WERI-Rb-1 (cell line): ENCODE results near the gene CCDC136.

Experiments
- DNase-seq: peaks from one replicate; pipeline ENCODE4 v3.0.0-alpha.2; 2020
- H3K27ac ChIP-seq: fragments of 250-450 bp; sonication (Bioruptor Pico); 2 replicates; pipeline ENCODE4 v1.5.1; 2020; ENCODE audit warnings: mild to moderate bottlenecking, moderate library complexity
- H3K27me3 ChIP-seq: fragments of 250-450 bp; sonication (Bioruptor Pico); 2 replicates; pipeline ENCODE4 v1.5.1; 2021; ENCODE audit warnings: mild to moderate bottlenecking, low read depth, moderate library complexity; ENCODE audit not compliant: insufficient read depth, severe bottlenecking
- H3K36me3 ChIP-seq: fragments of 250-450 bp; sonication (Bioruptor Pico); 2 replicates; pipeline ENCODE4 v1.5.1; 2020; ENCODE audit warnings: mild to moderate bottlenecking, moderate library complexity
- H3K4me3 ChIP-seq: 2 replicates; pipeline ENCODE4 v1.5.1; 2011; ENCODE audit warnings: low read depth, mild to moderate bottlenecking, control low read depth, low read length
- H3K9me3 ChIP-seq: fragments of 250-450 bp; sonication (Bioruptor Pico); 2 replicates; pipeline ENCODE4 v1.5.1; 2021; ENCODE audit warnings: mild to moderate bottlenecking, moderate library complexity; ENCODE audit not compliant: severe bottlenecking
- CTCF ChIP-seq: IDR thresholded peaks from 2 replicates; pipeline ENCODE4 v1.5.1; 2011; ENCODE audit warnings: low read depth, mild to moderate bottlenecking, control low read depth, inconsistent platforms, low read length

CCDC136 gene

GRCh38 chr7:128758553-128758952 lies 33.2 kb upstream of the CCDC136 start:
- no peak for DNase-seq
- Histone ChIP-seq H3K4me3 (no peak overlapping the region), H3K36me3 (peaks cover 68% of the 10 kb centered on the region), H3K27me3 (no peaks in the 10 kb centered on the region), H3K9me3 (no peaks in the 10 kb centered on the region), H3K27ac (no peak overlapping the region)
- TF ChIP-seq CTCF = no peak

DNA sequence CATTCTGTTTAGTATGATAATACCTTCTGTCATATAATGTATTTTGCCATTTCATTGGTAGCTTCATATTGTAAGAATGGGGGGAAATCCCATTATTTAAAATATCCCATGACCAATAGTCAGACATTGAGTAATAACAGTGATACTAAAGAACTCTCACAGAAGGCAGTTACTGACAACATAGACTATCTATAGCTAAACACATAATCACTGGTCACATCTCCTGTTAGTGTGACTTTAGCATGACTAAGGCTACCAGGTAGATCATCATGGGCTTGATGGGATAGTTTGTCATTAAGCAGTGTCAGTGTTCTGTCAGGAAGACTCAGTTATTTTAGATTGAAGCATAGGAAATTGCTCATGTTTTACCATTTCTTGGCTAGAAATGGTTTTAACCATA lies 32.5 kb upstream of the CCDC136 start:
- H3K4me3 ChIP-seq = no peak overlapping the region
- H3K36me3 ChIP-seq = peaks cover 69% of the 10 kb centered on the region
- H3K9me3 ChIP-seq = no peaks in the 10 kb centered on the region
- no peak for TF ChIP-seq CTCF
- H3K27ac ChIP-seq = no peak overlapping the region
- DNase-seq = no peak
- no peaks in the 10 kb centered on the region for H3K27me3 ChIP-seq

- H3K36me3 ChIP-seq = peaks cover 52% of the 10 kb centered on the region
- no peak overlapping the region for H3K27ac ChIP-seq
- no peaks in the 10 kb centered on the region for H3K27me3 ChIP-seq
- no peak for TF ChIP-seq CTCF
- H3K9me3 ChIP-seq = no peaks in the 10 kb centered on the region
- no peak for DNase-seq
- no peak overlapping the region for H3K4me3 ChIP-seq
Observed at GRCh38 chr7:128763541-128763940, 28.2 kb upstream of the CCDC136 start.

DNA sequence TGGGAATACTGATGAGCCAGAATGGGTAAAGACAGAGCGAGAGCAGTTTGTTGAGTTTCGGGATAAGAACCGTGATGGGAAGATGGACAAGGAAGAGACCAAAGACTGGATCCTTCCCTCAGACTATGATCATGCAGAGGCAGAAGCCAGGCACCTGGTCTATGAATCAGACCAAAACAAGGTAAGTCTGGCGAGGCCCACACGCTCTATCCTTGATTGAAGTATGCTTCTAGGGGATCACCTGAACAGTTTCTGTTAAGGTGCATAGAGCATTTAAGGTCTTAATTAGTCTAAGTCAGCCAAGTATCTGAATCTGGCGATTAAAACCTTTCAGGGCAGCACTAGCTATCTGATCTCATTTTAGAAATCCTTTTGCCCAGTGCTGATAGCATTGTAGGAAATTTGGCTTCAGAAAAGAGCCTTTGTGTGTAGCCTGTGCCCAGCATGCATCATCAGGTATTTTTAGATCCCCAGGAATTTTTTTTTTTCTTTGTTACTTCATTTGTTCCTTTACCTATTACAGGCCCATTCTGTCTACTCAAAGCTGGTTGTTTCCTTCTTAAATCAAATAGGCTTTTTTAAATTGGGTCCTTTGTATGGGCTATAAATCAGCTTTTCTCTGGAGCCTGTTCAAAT lies 24.2 kb upstream of the CCDC136 start:
- no peak for TF ChIP-seq CTCF
- no peak overlapping the region for H3K4me3 ChIP-seq
- H3K27ac ChIP-seq = peak overlapping the region; percentile 59
- DNase-seq = no peak
- peaks cover 56% of the 10 kb centered on the region for H3K36me3 ChIP-seq
- H3K9me3 ChIP-seq = no peaks in the 10 kb centered on the region
- H3K27me3 ChIP-seq = no peaks in the 10 kb centered on the region

DNA sequence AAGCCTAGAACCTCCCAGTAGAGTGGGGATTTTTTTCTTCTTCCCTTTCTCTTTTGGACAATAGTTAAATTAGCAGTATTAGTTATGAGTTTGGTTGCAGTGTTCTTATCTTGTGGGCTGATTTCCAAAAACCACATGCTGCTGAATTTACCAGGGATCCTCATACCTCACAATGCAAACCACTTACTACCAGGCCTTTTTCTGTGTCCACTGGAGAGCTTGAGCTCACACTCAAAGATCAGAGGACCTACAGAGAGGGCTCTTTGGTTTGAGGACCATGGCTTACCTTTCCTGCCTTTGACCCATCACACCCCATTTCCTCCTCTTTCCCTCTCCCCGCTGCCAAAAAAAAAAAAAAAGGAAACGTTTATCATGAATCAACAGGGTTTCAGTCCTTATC lies 21.5 kb upstream of the CCDC136 start:
- TF ChIP-seq CTCF = no peak
- no peaks in the 10 kb centered on the region for H3K9me3 ChIP-seq
- H3K27ac ChIP-seq = no peak overlapping the region
- no peaks in the 10 kb centered on the region for H3K27me3 ChIP-seq
- no peak overlapping the region for H3K4me3 ChIP-seq
- peaks cover 44% of the 10 kb centered on the region for H3K36me3 ChIP-seq
- DNase-seq = no peak

- Histone ChIP-seq H3K27me3 (no peaks in the 10 kb centered on the region), H3K36me3 (peaks cover 34% of the 10 kb centered on the region), H3K4me3 (no peak overlapping the region), H3K9me3 (peaks cover 10% of the 10 kb centered on the region), H3K27ac (no peak overlapping the region)
- TF ChIP-seq CTCF = no peak
- DNase-seq = no peak
Observed at GRCh38 chr7:128773604-128774003, 18.2 kb upstream of the CCDC136 start.
